ENCODE measurements around the gene PROSER3. TPM values are rescaled to one million over a fixed set of nuclear protein-coding genes. Genes with fewer than 3 reads are reported as not detected.

Gene PROSER3
- total and polyA plus RNA-seq, 2 experiments from 2014 or later: 2.7 to 12.6 TPM

GRCh38 chr19:35742121-35742724 lies 15.8 kb upstream of the PROSER3 start, which contains the start of gene IGFLR1:
IGFLR1 (minus strand) TSS chr19:35742452; CDS start chr19:35741180, 1,272 bp downstream.
- no peak within 1 kb of the TSS for H3K9ac ChIP-seq
- no peaks in the 10 kb centered on the region for H4K20me1 ChIP-seq (ENCODE audit: insufficient read depth)
- TF ChIP-seq EZH2 (IDR thresholded peaks at IDR 0.05; ENCODE audit: insufficient read depth, poor library complexity, severe bottlenecking) (no peak), EZH2phosphoT487 (IDR thresholded peaks at IDR 0.05; ENCODE audit: insufficient read depth, low read depth) (no peak)
- H3K9me2 ChIP-seq (ENCODE audit: insufficient read depth): no peaks in the 10 kb centered on the region
- no peaks in the 10 kb centered on the region for H3K27me3 ChIP-seq (replicated peaks; ENCODE audit: insufficient read depth)
- in situ Hi-C loops (cut with MboI): no loop called here
- H3K79me2 ChIP-seq (ENCODE audit: insufficient read depth): peaks cover 25% of the 10 kb centered on the region
- H3K27ac ChIP-seq: no peak within 1 kb of the TSS
- H3K4me1 ChIP-seq (ENCODE audit: insufficient read depth): 0 out of 2 replicates have a peak, but pooled peaks cover 9% of the 10 kb centered on the region
- no peak within 1 kb of the TSS for H2AFZ ChIP-seq
- no peaks in the 10 kb centered on the region for H3K36me3 ChIP-seq (ENCODE audit: low read depth)
- H3K4me3 ChIP-seq: no peak within 1 kb of the TSS
- H3K4me2 ChIP-seq (ENCODE audit: unreplicated experiment): no peak within 1 kb of the TSS
- 89% methylated on average over 9 of the region's 9 CpGs for WGBS, 2 experiments (ENCODE audit: low coverage in 1 of 2, low lambda C conversion rate in 2 of 2, missing lambda C conversion rate in 2 of 2)
- DNase-seq: no peak
- H3K9me3 ChIP-seq (ENCODE audit: low read depth): no peaks in the 10 kb centered on the region
- H3F3A ChIP-seq (ENCODE audit: insufficient read depth): peaks cover 21% of the 10 kb centered on the region; the same call in 1 of the 2 replicates

- Histone ChIP-seq H3K27ac (no peak overlapping the region), H4K20me1 (ENCODE audit: insufficient read depth) (no peaks in the 10 kb centered on the region), H3K4me1 (ENCODE audit: insufficient read depth) (peaks cover 13% of the 10 kb centered on the region; the same call in 1 of the 2 replicates), H3K36me3 (ENCODE audit: low read depth) (no peaks in the 10 kb centered on the region), H3K27me3 (replicated peaks; ENCODE audit: insufficient read depth) (no peaks in the 10 kb centered on the region), H3F3A (ENCODE audit: insufficient read depth) (peaks cover 11% of the 10 kb centered on the region; the same call in 1 of the 2 replicates), H3K9me3 (ENCODE audit: low read depth) (no peaks in the 10 kb centered on the region), H2AFZ (no peak overlapping the region; the same call in 1 of the 2 replicates), H3K79me2 (ENCODE audit: insufficient read depth) (peaks cover 37% of the 10 kb centered on the region), H3K4me3 (peak overlapping the region; percentile 98), H3K9ac (no peak overlapping the region), H3K4me2 (ENCODE audit: unreplicated experiment) (no peak overlapping the region), H3K9me2 (ENCODE audit: insufficient read depth) (no peaks in the 10 kb centered on the region)
- WGBS, 2 experiments (ENCODE audit: low coverage in 1 of 2, low lambda C conversion rate in 2 of 2, missing lambda C conversion rate in 2 of 2): 76 to 81% methylated on average over 19 of the region's 19 CpGs
- in situ Hi-C loops (cut with MboI): no loop called here
- TF ChIP-seq EZH2phosphoT487 (IDR thresholded peaks at IDR 0.05; ENCODE audit: insufficient read depth, low read depth) (no peak), EZH2 (IDR thresholded peaks at IDR 0.05; ENCODE audit: insufficient read depth, poor library complexity, severe bottlenecking) (no peak)
- DNase-seq: no peak
These were observed 14.1 kb upstream of the PROSER3 start for GRCh38 chr19:35743640-35744429.

- Histone ChIP-seq H3K36me3 (ENCODE audit: low read depth) (no peaks in the 10 kb centered on the region), H2AFZ (peak overlapping the region; percentile 92), H4K20me1 (ENCODE audit: insufficient read depth) (no peaks in the 10 kb centered on the region), H3F3A (ENCODE audit: insufficient read depth) (peaks cover 2% of the 10 kb centered on the region; the same call in 1 of the 2 replicates), H3K4me3 (peak overlapping the region; percentile 98), H3K4me1 (ENCODE audit: insufficient read depth) (peaks cover 19% of the 10 kb centered on the region; the same call in 1 of the 2 replicates), H3K79me2 (ENCODE audit: insufficient read depth) (peaks cover 46% of the 10 kb centered on the region), H3K27me3 (replicated peaks; ENCODE audit: insufficient read depth) (no peaks in the 10 kb centered on the region), H3K27ac (peak overlapping the region; percentile 100), H3K4me2 (ENCODE audit: unreplicated experiment) (peak overlapping the region; percentile 92), H3K9ac (peak overlapping the region; percentile 100), H3K9me2 (ENCODE audit: insufficient read depth) (no peaks in the 10 kb centered on the region), H3K9me3 (ENCODE audit: low read depth) (no peaks in the 10 kb centered on the region)
- in situ Hi-C loops (cut with MboI): no loop called here
- no peak for TF ChIP-seq EZH2phosphoT487 (IDR thresholded peaks at IDR 0.05; ENCODE audit: insufficient read depth, low read depth)
- no peak for TF ChIP-seq EZH2 (IDR thresholded peaks at IDR 0.05; ENCODE audit: insufficient read depth, poor library complexity, severe bottlenecking)
- 6% methylated on average over 41 of the region's 41 CpGs for WGBS, 2 experiments (ENCODE audit: low coverage in 1 of 2, low lambda C conversion rate in 2 of 2, missing lambda C conversion rate in 2 of 2)
- DNase-seq: peak; percentile 99
These were observed 13.3 kb upstream of the PROSER3 start for GRCh38 chr19:35744430-35745327.
